ENCODE data around the gene TTLL9. TPM values are rescaled to one million over a fixed set of nuclear protein-coding genes. Genes with fewer than 3 reads are reported as not detected.

Gene TTLL9
- total and polyA plus RNA-seq, 2 of the 13 experiments (the other 11 are each of a cell fraction or from before 2014, with no cell fraction given) = not detected

- peaks cover 33 to 52% of the 10 kb centered on the region in 2 experiments for H3K36me3 ChIP-seq (replicated peaks in 1 of 2; ENCODE audit: control insufficient read depth in 1 of 2, insufficient read depth in 2 of 2, low read length in 2 of 2)
- intact Hi-C loops (cut with micrococcal nuclease; ENCODE audit: unreplicated experiment) (no loop called here), in situ Hi-C loops (cut with HindIII; ENCODE audit: extremely low pct_ligation_motif_present, low pct_unique_long_range_greater_than_20kb) (no loop called here)
- no peak overlapping the region for H3K4me3 ChIP-seq (replicated peaks in 1 of 3; ENCODE audit: insufficient read depth in 1 of 3, low read depth in 2 of 3, low read length in 3 of 3)
- FAIRE-seq (no peak), ATAC-seq (no peak; the same call in 2 of the 3 replicates), DNase-seq (ENCODE audit: low spot score) (no peak)
- H3K9ac ChIP-seq (ENCODE audit: insufficient read depth, low read depth, low read length) = no peak overlapping the region
- H3K79me2 ChIP-seq (ENCODE audit: insufficient read depth, low read length) = no peaks in the 10 kb centered on the region
- H2AFZ ChIP-seq (ENCODE audit: low read length) = no peak overlapping the region
- no peaks in the 10 kb centered on the region for H4K20me1 ChIP-seq (ENCODE audit: insufficient read depth, low read length)
- H3K9me3 ChIP-seq (ENCODE audit: low read length) = no peaks in the 10 kb centered on the region
- ChIA-PET POLR2A (interaction anchor here (2.1 kb wide), 1 partner anchor 9 kb away, joined by 7 read pairs; the partner anchor contains the start of gene PDRG1), CTCF (ENCODE audit: low intra/inter-chr PET ratio, low total read pairs) (no interaction called here)
- no peak overlapping the region for H3K4me2 ChIP-seq (ENCODE audit: low read depth, low read length)
- H3K27ac ChIP-seq (ENCODE audit: extremely low read length, insufficient read depth, low read length) = no peak overlapping the region
- no peaks in the 10 kb centered on the region for H3K27me3 ChIP-seq (ENCODE audit: control insufficient read depth in 1 of 2, insufficient read depth in 2 of 2, low read length in 2 of 2)
- 100% methylated on average over 2 of the region's 2 CpGs for WGBS (ENCODE audit: low lambda C conversion rate)
- no TSS peak for BruUV-seq (replicated peaks)
- no peak for TF ChIP-seq USF2 (IDR thresholded peaks at IDR 0.05; ENCODE audit: low read depth, low read length)
- no peak for TF ChIP-seq USF2 (CRISPR knock-in tag; IDR thresholded peaks at IDR 0.05; ENCODE audit: borderline replicate concordance)
- peak; percentile 11; the same call in 1 of the 2 replicates for TF ChIP-seq POLR2G (IDR thresholded peaks at IDR 0.05; ENCODE audit: low read depth, low read length)
- no peaks in the 10 kb centered on the region for H3K4me1 ChIP-seq (ENCODE audit: insufficient read depth, low read length)
Measured at GRCh38 chr20:31943052-31943471, 72.6 kb downstream of the TTLL9 start.

- Histone ChIP-seq H3K9ac (ENCODE audit: insufficient read depth, low read depth, low read length) (no peak overlapping the region), H4K20me1 (ENCODE audit: insufficient read depth, low read length) (peaks cover 5% of the 10 kb centered on the region; the same call in 1 of the 2 replicates), H3K79me2 (ENCODE audit: insufficient read depth, low read length) (peaks cover 15% of the 10 kb centered on the region), H3K27ac (ENCODE audit: extremely low read length, insufficient read depth, low read length) (no peak overlapping the region), H3K36me3 (replicated peaks in 1 of 2; ENCODE audit: control insufficient read depth in 1 of 2, insufficient read depth in 2 of 2, low read length in 2 of 2) (peaks cover 50 to 71% of the 10 kb centered on the region in 2 experiments), H3K4me1 (ENCODE audit: insufficient read depth, low read length) (peaks cover 7% of the 10 kb centered on the region), H3K4me2 (ENCODE audit: low read depth, low read length) (no peak overlapping the region), H3K9me3 (ENCODE audit: low read length) (no peaks in the 10 kb centered on the region), H3K27me3 (ENCODE audit: control insufficient read depth in 1 of 2, insufficient read depth in 2 of 2, low read length in 2 of 2) (no peaks in the 10 kb centered on the region), H2AFZ (ENCODE audit: low read length) (no peak overlapping the region), H3K4me3 (replicated peaks in 1 of 3; ENCODE audit: insufficient read depth in 1 of 3, low read depth in 2 of 3, low read length in 3 of 3) (no peak overlapping the region)
- TF ChIP-seq RXRB (CRISPR knock-in tag; IDR thresholded peaks at IDR 0.05; ENCODE audit: borderline replicate concordance) = no peak
- TF ChIP-seq ARID5B (CRISPR knock-in tag; IDR thresholded peaks at IDR 0.05) = no peak
- TF ChIP-seq RBM22 (optimal IDR thresholded peaks at IDR 0.05; ENCODE audit: low read length) = peak; percentile 44
- no peak for TF ChIP-seq MTA1 (CRISPR knock-in tag; IDR thresholded peaks at IDR 0.05; ENCODE audit: borderline replicate concordance)
- no peak for TF ChIP-seq ZFP37 (CRISPR knock-in tag; IDR thresholded peaks at IDR 0.05; ENCODE audit: borderline replicate concordance)
- intact Hi-C loops (cut with micrococcal nuclease; ENCODE audit: unreplicated experiment) = no loop called here
- FAIRE-seq (no peak), ATAC-seq (no peak; the same call in 2 of the 3 replicates), DNase-seq (ENCODE audit: low spot score) (no peak)
- WGBS (ENCODE audit: low lambda C conversion rate) = 93% methylated on average over 4 of the region's 4 CpGs
- POLR2A ChIA-PET = no interaction called here
- BruUV-seq (replicated peaks) = no TSS peak
- in situ Hi-C loops (cut with HindIII; ENCODE audit: extremely low pct_ligation_motif_present, low pct_unique_long_range_greater_than_20kb) = no loop called here
- CTCF ChIA-PET (ENCODE audit: low intra/inter-chr PET ratio, low total read pairs) = no interaction called here
Measured at GRCh38 chr20:31945319-31945718, 74.9 kb downstream of the TTLL9 start.

Measured in HepG2 (cell line).